Right renal pelvis (tissue), 4 donors: ENCODE results near the gene TPD52L2. TPM values are rescaled to one million over a fixed set of nuclear protein-coding genes. Genes with fewer than 3 reads are reported as not detected.
"Not testable (repeated sequence)": the region's sequence is repeated elsewhere in the genome, so short reads cannot be mapped to it uniquely, and the experiment has no call there.

Experiments
- DNase-seq, 4 donors: peaks; one replicate each; pipeline ENCODE4 v3.0.0-alpha.2; 2013; ENCODE audit warnings: low read depth in 4 of 4, low spot score in 3 of 4, missing footprints in 1 of 4
- polyA plus RNA-seq, 4 donors: library from polyadenylated mRNA; unstranded; fragments of 120-200 nt; gene quantifications; one replicate each; pipeline ENCODE4 v1.2.1, GENCODE V29; 2013; ENCODE audit not compliant: insufficient read length in 4 of 4

The TPD52L2 gene
- polyA plus RNA-seq, 4 donors = 84.8 to 91.5 (median 87.1) TPM

DNA sequence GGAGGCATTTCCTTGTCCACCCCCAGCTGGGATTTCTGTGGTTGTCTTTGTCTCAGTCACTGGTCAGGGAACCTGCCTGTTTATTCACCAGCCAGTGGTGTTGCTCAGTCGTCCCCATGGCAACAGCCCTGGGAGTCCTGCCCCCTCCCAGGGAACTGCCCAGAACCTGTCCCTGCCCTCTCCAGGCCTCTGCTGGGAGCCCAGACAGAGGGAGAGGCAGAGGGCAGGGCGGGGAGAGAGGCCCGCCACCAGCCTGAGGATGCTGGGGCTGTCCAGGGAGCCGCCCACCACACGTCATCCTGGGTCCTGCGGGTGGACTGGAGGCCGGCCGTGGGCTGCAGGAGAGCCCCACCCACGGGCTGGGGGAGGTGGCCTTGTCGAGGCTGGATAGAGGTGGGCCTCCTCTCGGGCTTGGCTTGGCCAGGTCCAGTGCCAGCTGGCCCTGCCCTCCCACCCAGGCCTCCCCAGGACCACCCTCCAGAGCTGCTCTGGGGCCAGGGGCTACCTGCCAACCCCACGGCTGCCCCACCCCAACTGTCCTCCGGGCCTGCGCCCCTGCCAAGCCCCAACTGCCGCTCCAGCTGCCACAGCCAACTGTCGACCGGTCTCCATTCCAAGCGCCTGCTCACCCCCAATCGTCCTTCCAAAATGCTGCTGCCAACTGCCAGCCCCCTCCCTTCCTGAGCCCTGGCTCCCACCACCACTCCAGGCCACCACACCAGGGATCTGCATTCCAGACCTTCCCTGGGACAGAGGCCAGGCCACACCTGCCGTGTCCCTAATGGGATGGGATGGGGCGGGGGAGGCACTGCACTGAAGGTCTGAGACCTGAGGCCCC, 29.8 kb upstream of the TPD52L2 start:
- DNase-seq = peak; percentile 75 to 87 (median 84)

DNA sequence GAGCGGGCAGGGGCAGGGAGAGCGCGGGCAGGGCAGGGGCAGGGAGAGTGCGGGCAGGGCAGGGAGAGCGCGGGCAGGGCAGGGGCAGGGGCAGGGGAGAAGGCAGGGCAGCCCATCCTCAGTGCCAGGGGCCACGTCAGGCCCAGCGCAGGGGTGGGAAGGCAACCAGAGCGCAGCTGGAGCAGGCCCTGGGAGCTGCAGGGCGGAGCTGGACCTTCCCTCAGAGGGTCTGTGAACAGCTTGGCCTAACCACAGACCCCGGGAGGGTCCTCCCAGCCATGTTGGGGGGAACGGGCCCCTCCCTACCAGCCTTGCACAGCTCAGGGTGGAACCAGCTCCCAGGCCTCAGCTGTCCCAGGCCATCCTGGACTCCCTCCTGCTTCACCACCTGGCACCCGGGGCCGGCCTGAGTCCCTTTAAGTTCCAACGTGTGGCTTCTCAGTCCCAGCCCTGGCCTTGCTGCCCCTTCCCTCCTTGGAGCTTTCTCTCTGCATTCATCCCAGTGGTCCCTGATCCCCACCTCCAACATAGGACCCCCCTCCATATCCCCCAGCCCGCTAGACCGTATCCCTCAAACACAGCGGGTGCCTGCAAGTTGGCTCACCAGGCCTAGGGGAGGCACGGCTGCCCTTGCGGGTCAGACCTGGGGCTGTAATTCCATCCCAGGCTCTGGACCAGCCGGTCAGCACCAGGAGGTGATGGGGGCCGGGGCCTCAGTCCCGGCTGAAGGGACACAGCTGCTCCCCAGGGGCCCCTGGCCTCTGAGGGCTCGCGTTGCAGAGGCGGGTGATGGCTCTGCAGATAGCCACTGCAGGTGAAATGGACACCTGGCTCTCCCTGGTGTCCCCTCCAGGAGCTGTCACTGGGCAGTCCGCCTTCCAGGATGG, 28.4 kb upstream of the TPD52L2 start:
- DNase-seq = no peak

DNA sequence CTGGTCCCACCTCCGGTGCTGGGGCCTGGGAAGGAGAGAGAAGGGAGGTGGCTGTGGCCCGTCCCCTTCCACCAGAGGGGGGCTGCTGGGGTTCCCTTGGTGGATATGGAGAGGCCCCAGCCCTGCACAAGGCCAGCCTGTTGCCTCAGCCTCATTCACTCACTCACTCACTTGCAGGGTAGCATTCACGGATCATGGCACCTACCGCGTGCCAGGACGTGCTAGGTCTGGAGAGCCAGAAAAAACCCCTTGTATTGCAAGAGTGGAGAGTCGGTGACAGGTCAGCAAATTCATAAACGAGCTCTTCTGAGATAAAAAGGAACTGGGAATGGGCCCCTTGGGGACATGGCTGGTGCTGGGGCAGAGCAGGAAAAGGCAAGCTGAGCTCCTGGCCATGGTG, 27.6 kb upstream of the TPD52L2 start:
- DNase-seq = no peak

DNA sequence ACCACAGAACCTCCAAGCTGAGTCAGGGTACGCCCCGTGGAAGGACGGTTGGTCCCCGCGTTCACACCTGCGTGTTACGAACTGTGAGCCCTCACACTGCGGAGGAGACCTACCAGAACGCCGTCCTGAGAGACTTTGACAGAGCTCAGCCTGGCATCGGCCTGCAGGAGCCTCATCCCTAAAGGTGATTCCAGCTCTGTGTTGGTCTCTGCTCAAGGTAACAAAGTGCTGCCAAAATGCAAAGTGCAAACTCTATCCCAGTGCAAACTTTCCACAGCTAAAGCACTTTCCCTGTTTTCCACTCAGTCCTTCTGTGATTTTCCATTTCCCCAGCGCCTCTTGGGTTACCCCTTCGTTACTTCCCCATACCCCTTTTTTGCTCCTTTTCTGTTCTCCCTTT, 25.4 kb upstream of the TPD52L2 start:
- DNase-seq = no peak

DNA sequence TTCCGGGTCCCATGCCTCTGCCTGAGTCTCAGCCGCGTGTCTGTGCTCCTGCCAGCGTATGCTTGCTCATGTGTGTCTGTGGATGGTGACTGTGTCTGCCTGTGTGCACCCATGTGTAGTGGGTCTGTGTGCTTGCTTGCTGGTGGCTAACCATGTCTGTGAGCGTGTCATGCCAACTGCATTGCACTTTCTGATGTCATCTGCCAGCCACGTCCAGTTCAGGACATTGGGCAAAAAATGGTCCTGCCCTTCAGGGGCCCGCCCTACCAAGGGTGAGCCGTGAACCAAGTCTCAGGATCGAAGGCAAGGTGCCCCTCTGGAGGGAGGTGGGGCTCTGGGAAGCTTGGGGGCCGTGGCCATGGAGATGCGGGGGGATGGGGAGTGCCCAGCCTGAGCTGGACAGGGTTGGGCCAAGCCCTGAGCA, 24.7 kb upstream of the TPD52L2 start:
- no peak for DNase-seq

DNA sequence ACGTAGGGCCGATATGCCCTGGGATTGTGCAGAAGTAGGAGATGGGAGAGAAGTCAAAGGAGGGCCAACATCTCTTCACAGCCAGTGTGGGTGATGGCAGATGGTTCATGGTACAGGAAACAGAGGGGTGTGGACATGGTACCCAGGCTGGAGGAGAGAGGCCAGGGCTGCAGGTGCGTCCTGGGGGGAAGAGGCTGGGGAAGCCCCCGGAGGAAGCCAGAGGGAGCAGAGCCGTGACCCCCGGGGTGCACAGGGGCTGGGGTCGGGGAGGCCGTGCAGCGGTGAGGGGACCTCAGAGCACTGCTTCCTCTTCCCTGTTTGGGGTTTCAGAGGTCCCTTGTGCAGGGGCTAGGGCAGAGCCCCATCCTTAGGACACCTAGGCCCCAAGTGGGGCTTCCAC, 22.8 kb upstream of the TPD52L2 start:
- DNase-seq = no peak

DNA sequence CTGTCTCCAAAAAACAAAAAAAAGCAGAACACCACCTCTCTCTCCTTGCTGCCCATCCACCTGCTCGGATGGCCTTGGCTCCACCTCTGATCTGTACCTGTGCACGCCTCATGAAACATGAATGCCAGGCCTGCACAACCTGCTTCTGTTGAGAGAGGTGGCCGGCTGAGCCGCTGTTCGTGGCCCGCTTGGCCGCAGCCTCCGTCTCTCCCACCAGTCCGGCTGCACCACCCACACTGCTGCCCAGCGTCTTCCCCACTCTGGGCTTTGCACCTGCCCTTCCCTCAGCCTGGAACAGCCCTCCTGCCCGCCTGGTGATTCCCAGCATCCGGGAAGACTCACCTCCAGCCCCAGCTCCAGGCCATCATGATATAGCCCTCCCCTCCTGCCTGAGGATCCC, 21.8 kb upstream of the TPD52L2 start:
- no peak for DNase-seq

DNA sequence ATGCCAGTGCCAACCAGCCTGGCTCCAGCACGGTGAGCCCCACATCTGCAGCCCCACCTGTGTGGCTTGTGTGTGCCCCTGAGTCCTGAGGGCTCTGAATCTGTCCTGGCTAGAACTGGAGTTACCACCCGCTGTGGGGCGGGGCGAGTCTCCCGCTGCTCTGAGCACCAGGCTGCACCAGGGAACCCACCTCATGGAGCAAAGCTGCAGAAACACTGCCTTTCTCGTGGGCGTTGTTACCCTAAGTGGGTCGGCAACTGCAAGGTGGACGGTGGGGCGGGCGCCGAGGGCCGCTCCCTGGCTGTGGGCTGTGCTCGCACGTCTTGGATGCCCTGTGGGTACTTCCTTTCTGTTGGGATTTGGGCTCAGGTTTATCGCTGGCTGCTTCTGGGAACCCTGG, 21.3 kb upstream of the TPD52L2 start:
- no peak for DNase-seq

DNA sequence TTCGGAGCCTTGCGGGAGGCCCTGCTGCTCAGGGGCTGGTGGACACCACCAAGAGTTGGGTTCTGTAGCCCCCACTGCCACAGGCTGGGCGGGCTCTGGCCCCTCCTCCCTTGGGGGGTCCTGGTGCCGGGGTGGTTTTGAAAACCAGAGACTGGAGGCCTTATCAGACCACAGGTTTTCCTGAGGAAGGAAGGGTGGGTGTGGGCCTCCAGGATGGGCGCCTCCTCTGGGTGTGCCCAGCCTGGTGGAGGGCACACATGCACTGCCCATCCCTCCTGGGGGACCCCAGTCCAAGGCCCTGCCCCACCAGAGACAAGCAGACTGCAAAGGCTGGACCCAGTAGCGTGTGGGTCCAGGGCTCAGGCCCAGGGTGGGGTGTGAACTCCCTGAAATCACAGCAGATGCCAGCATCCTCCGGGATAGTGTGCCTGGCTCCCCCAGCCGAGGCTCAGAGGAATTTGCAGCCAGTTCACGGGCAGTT, 20.5 kb upstream of the TPD52L2 start:
- DNase-seq = no peak

DNA sequence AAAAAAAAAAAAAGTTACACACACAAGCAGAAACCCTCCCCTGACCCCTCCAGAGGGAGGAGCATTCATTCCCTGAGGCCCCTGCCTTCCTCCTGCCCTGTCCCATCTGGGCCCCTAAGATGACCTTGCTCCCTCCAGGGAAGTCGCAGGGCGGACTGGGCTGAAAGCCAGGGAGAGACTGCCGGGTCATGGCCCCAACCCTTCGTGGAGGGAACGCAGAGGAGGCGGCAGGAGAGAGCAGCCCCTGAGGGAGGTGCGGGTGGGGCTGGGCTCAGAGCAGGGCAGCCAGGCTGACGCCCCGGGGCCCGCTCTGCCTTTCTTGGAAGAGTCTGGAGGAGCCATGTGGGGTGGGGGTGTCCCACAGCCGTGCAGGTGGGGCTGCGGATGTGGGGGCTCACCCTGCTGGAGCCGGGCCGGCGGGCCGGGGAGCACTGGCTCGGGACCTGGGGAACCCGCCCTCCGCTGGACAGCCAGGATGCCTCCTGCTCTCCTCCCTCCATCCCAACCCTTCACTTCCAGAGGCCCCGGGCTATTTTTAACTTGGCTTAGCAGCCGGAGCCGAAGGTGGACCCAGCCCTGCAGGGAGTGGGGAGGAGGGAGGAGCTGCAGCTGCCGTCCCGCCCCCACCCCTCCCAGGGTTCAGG, 18.8 kb upstream of the TPD52L2 start:
- peak in 1 of 4 donors; percentile 73 for DNase-seq

DNA sequence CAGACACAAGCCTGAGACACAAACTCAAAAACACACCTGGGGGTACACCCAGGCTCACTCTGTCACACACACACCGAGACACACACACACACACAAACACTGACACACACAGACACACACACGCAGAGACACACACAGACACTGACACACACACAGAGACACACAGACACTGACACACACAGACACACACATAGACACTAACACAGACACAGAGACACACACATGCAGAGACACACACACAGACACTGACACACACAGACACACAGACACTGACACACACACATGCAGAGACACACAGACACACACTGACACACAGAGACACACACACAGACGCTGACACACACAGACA, 18.2 kb upstream of the TPD52L2 start:
- DNase-seq = no peak

DNA sequence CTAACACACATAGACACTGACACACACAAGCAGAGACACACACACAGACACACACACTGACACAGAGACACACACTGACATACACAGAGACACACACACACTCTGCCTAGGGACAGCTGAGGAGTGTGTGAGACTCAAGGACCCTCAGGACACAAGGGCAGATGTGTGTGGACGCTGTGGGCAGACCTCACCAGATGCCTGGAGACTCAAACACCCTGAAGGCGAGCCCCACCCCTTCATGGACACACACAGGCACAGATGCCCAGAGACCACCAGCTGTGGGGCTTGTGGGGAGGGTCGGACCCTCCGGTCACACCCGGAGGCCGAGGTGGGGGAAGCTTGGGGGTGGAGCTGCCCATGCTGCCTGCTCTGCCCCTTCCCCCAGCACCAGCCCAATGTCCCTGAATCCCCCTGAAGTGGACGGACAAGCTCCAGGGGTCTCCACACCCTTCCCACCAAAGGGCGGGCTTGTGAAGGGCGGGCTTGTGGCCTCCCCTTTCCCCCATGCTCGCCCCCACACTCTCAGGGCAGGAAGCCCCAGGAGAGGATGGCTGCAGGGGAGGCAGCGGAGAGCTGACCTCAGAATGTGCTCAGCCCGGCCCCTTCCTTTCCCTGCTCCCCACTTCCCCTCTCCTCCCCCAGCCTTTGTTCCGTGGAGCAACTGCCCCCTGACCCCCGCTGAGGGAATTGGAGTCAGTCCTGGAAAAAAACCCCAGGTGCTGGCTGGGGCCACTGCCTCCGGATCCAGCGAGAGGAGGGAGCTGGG, 17.6 kb upstream of the TPD52L2 start:
- DNase-seq = no peak

DNA sequence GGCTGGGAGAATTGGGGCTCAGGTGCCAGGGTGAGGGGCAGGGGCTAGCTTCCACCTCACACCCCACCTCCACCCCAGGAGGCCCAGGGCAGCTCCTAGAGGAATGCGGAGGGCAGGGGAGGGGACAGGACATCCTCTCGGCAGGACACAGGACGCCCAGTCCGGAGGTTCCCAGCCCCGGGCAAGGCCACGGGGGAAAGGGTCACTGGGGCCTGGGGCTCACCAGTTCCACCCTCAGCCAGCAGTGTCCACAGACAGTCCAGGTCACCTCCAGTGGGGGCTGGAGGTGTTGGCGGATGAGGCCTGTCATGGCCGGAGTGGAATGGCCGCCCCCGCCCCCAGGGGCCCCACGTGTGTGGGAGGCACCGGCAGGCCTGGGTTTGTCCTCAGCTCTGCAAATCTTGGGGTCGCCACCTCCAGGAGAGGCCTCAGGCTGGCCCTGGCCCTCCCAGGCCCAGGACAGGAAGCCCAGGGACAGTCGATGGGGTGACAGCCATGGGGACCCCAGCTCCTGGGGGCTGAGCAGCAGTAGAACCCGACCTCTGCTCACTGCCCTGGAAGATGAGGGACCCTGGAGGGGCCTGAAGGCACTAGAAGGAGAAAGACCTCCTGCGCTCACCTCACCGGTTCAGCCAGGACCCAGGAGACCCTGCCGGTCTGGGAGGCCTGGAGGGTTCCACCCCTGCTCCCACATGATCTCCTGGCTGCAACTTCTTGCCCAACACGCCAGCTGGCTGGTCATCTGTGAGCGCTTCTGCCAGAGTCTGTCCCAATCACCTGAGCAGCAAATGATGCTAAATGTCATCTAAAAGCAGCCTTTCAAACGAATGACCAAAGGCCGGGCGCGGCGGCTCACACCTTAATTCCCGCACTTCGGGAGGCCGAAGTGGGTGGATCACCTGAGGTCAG, 16.8 kb upstream of the TPD52L2 start:
- DNase-seq = no peak

DNA sequence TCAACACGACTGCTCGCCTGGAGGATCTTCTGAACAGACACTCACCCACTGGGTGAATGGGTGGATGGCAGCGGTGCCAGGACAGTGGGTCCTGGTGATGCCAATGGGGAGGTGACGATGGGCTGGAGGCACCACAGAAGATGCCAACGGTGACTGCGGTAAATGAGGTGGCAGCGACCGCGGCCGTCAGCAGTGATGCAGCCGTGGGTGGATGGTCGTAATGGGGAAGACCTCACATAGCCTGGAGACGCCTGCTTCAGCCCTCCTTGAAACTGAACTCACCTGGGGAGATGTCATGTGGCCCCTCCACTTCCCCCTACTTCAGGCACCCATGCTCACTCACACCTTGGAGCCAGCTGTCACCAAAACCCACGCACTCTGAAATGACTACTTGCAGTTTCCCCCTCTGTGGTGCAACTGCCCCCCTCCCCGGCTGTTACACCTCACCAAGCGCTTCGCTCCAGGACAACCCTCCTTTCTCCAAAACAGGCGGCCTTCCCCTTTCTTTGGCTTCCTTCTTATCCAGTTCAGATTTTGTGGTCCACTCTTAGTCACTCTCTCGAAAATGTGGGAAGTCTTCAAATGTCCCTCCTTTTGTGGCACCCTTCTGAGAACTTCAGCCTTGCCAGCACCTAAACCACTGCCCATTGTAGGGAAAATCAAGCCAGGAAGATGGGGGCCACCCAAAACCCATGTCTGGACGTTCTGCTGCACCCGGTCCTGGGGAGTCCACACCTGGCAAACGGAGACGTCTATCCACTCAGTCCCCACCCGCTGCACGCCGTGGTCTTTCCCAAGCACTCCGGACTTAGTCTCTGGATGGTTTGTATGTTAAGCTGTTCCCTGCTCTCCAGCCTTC, 14.2 kb upstream of the TPD52L2 start:
- no peak for DNase-seq

DNA sequence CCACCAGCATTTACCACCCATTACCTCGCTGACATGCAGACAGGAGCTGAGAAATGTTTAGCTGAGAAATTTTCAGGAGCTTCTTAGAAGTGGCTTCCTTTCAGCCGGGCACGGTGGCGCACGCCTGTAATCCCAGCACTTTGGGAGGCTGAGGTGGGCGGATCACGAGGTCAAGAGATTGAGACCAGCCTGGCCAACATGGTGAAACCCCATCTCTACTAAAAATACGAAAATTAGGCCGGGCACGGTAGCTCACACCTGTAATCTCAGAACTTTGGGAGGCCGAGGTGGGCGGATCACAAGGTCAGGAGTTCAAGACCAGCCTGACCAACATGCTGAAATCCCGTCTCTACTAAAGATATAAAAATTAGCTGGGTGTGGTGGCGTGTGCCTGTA, 13.5 kb upstream of the TPD52L2 start:
- not testable (repeated sequence) for DNase-seq

DNA sequence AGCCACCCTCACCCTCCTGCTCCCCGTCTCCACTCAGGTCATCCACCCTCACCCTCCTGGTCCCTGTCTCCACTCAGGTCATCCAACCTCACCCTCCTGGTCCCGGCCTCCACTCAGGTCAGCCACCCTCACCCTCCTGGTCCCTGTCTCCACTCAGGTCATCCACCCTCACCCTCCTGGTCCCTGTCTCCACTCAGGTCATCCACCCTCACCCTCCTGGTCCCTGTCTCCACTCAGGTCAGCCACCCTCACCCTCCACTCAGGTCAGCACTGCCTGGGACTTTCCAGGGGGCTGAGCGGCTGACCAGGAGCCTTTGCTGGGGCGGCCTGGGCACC, 11.4 kb upstream of the TPD52L2 start:
- not testable (repeated sequence) for DNase-seq

DNA sequence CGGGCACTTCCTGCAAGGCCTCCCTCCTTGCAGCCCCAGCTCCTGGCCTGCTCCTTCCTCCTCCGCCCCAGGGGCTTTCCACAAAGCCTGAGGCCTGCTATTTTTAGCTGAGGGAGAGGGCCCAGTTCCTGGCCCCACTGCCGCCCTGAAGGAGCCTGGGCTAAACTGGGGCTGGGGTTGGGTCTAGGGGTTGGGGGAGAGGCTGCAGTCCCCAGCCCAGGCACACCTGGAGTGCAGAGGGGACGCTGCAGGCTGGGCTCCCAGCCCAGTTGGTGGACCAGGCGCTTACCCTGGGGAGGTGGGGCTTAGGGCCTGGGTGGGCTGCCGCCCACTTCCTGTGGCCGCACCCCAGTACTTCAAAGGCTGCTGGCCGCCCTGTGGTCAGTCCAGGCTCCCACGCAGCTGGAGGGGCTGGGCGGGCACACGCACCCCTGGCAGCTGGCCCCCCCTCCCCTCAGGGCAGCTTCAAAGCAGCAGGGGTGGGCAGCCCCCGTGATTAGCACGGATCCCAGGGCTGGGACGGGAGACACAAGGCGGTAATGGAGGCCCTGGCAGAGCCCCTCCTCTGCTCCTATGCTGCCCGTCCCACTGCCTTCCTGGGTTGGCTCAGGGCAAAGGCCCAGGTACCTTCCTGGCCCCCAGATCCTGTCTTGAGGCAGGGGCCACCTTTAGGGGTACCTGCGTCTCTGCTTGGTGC, 10.9 kb upstream of the TPD52L2 start:
- DNase-seq = no peak

DNA sequence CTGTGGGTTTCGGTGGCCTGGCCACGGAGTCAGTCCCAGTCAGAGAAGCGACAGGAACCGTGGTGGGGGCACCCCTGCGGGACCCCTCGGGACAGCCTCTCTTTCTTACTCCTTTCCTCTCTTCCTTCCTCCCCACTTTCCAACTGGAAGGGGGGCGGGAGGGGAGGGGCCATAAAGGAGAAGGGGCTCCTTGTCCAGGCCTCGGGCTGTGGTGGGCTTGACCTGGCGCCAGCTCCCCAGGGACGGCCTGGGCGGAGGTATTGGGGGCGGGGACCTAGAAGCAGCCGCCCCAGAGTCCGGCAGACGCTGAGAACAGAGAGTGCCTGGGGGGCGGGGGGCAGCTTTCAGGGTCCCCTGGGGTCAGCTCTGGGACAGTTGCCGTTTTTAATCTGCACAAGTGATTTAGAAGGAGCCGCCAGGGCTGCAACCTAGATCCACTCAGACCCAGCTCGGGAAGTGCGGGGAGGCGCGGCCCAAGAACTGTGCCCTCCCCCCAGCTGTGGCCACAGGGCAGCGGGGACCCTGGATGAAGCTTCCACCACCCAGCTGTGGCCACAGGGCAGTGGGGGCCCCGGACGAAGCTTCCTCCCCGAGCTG, 10.2 kb upstream of the TPD52L2 start:
- no peak for DNase-seq
